Stimulated activated CD4-positive, alpha-beta T cell treated with anti-CD3 and anti-CD28 coated beads, Interleukin-2, amount 100 ng/mL, for 4 hours (primary cell): ENCODE measurements around the gene CACNA2D3.

Experiments
- DNase-seq: peaks from one replicate; pipeline ENCODE4 v3.0.0-alpha.2; 2020; ENCODE audit warnings: low read depth

CACNA2D3 gene

GRCh38 chr3:55009372-55009771, 887.0 kb downstream of the CACNA2D3 start:
- DNase-seq, result no peak

- DNase-seq, result no peak
Observed at GRCh38 chr3:55012091-55012490, 889.7 kb downstream of the CACNA2D3 start.

DNA sequence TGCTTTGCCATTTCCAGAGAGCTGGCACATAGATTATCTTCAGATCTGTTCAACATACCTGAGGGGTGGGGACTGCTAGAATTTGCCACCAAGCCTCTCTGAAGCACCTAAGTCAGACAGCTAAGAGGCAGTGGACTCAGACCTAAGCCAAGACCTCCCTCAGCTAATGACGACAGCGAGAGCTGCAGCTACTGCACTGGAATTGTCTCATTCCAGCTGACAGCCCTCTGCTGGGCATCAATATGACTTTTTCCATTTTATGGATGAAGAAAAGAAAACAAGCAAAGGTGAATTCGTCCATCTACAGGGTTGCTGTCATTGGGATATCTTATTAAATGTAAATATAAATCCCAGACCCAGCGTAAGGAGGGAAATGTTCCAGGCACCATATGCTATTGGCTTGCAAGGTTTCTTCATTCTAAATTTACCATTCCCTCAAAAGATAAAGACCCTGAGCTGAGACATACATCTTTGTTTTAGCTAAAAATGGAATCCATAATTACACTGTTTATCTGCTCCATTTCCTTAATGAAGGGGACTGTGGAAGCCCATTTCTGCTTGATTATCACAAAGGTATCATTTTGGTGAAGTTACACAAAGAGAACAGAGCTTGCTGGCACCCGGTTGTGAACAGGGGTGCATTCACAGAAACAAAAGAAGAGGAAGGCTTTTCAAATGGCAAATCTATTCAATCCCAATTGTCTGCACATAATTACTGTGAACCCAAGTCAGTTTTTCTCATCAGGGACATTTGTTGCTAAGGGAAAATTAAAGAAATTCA, 891.0 kb downstream of the CACNA2D3 start:
- no peak for DNase-seq

DNA sequence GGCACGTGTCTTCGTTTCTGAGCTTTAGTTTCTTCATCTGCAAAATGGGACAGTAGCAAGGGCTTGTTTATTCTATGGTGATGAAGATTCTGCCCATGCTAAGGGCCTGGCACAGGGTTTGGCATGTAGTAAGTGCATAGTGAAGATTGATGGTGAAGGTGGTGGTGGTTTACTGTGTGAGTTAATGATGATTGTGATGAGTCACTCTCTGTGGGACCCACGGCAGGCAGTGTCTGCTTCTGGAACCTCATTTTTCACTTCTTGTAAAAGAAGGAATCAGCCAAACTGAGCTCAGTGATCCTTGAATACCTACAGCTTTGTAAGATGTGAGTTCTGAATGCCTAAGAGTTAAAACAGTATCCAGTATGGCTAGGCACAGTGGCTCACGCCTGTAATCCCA, 891.7 kb downstream of the CACNA2D3 start:
- DNase-seq, result no peak

DNA sequence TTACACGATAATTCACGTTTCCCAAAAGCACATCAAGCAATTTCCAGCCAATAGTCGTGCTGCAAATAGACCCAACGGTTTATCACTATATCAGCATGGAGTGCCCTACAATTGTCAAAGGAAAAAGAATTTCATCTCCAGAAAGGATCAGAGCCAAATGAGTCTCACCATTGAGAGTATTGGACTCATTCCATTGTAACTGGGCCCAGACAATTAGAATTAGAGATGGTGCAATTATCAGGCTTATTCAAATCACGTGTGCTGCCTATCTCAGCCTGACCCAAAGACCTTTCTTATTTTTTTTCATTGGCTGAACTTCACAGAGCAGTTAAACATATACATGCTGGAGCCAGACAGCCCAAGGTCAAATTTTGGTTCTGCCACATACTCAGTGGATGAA, 892.6 kb downstream of the CACNA2D3 start:
- no peak for DNase-seq

- DNase-seq, result no peak
Observed at GRCh38 chr3:55017876-55018275, 895.5 kb downstream of the CACNA2D3 start.

GRCh38 chr3:55030938-55031337, 908.6 kb downstream of the CACNA2D3 start:
- no peak for DNase-seq

DNA sequence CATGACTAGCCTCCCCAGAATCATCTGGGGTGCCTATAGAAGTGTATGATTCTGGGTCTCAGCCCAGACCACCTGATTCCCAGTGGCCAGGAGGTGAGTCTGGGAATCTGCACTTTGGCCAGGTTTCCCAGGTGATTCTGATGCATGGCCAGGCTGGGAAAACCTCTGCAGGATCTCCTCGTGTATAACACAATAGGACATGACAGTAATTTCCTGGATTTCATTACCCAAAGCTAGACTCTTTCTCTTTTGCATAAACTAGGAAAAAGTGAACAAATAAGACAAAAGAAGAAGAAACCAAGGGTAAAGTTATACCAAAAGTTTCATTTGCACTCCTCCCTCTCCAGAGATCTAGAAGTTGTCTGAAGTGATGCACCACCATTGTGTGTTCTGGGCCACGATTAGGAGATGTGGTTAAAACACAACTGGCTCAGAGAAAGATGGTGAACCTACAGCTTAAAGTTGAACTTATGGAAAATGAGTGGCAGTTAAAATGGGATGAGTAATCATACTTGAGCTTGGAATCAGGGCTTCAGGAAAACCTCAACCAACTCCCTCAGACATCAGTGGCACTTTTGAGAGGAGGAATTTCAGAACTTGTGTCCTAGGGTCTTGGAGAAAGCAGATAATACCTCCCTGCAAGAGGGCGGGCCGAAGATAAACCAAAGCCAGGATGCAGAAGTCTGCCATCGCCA, 914.7 kb downstream of the CACNA2D3 start:
- DNase-seq, result no peak

GRCh38 chr3:55042591-55042990, 920.2 kb downstream of the CACNA2D3 start:
- DNase-seq, result no peak

DNA sequence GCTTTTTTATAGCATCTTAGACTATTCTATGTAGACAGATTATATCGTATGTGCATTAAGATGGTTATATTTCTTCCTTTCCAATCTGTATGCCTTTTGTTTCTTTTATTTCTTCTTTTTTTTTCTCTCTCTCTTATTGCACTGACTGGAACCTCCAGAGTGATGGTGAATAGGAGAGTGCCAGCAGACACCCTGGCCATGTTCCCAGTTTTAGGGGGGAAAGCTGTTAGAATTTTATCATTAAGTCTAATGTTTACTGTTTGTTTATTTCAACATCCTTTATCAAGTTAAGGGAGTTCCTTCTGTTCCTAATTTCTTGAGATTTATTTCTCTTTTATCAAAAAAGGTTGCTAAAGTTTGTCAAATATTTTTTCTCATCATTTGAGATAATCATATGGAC, 922.1 kb downstream of the CACNA2D3 start:
- DNase-seq, result no peak

- DNase-seq, result no peak
Observed at GRCh38 chr3:55059027-55059629, 936.8 kb downstream of the CACNA2D3 start.

DNA sequence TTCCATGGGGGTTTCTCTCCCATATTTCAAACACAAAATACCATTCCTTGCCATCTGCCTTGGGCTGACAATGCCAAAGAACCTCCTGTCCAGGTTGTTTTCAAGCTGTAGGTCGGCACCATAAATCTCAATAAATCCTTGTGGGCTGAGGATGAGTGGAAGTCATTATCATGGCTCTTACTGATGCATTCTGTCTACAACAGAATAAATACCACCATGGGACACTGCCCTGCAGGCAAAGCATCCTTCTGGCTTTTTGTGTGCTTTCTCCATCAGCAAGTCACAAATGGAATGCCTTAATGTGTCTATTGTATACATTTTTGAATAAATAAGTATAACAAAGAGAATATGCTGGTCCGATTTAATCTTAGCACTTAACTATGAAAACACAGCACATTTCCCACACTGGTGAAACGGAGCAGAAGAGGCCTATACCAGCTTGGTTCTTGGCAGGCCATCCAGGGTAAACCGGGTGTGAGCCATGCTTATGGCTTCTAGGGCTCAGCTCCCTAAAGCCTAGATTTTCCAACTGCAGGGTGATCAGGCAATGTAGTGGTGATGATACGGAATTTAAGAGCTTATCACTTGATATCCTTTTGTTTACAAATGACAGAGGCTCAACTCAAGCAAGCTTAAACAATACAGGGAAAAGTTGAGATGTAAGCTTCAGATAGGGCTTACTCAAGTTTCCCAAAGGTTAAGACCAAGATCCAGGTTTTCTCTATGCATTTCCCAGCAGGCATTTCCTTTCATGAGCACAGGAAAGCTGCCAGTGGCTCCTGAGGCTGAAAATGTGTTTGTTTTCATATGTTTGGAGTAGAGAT, 938.8 kb downstream of the CACNA2D3 start:
- no peak for DNase-seq

DNA sequence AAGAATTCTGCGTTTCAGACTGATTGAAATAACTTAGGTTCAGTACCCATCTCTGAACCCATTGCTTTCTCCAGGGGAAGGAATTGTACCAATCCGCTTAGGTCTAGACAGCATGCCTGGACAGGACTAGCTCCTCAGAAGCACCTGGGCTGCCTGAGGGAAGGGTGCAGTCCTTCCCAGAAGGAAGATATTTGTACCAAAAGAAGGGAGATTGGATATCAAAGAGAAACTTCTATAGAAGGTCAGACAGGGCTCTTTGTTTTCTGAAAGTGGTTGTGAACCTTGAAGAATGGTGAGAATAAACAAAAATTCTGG, 939.3 kb downstream of the CACNA2D3 start:
- DNase-seq, result no peak

DNA sequence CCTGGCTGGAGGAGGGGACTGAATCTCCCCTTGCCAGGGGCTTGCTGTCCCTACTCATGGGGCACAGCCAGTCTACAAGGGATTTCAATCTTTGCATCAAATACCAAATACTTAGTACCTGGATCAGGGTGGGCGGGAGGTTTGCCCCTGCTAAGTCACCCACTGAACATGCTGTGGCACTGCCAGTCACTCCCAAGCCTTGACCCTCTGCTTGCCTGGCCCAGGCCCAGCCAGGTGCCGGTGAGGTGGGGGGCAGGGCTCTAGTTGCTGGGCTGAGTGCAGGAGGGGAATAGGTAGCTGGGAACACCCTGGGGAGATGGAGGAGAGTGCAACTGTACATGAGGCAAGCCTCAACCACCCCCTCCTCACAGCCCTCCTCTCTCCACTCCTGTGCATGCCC, 941.8 kb downstream of the CACNA2D3 start:
- DNase-seq, result no peak

GRCh38 chr3:55065331-55065730, 943.0 kb downstream of the CACNA2D3 start:
- no peak for DNase-seq

GRCh38 chr3:55066551-55067047, 944.2 kb downstream of the CACNA2D3 start:
- no peak for DNase-seq

GRCh38 chr3:55069950-55070349, 947.6 kb downstream of the CACNA2D3 start:
- no peak for DNase-seq

GRCh38 chr3:55074796-55075195, 952.4 kb downstream of the CACNA2D3 start:
- no peak for DNase-seq

DNA sequence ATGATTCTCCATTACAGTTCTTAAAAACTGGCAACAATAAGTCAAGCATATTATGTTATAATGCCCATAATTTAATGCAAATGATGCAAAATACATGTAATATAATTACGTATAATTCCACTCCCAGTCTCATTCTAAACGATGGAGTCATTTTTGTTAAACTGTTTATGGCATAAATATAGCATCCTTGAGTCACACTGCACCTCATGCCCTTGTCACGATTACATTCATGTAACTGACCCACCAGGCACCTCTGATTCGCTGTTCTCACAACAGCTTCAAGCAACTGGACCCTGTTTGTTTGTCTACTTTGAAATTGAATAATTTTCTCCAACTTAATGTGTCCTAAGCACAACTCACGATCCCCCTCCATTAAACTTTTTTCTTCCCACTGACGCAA, 953.5 kb downstream of the CACNA2D3 start:
- no peak for DNase-seq

DNA sequence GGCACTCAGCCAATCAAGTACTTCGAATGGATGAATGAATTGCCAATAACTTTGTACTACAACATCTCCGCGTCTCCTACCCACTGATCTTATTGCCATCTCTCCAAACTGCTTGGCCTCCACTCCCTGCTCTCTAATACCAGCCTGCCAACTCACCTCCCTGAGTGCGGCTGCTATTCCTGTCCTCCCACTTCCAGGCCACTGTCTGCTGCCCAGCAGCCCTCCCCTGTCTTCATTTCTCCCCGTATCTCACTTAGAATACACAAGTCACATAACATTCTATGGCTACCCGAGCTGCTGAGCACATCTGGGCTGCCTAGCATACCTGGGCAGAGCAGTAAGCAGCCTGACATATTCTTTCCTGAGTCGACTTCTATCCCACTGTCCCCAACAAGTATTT, 955.4 kb downstream of the CACNA2D3 start:
- no peak for DNase-seq

DNA sequence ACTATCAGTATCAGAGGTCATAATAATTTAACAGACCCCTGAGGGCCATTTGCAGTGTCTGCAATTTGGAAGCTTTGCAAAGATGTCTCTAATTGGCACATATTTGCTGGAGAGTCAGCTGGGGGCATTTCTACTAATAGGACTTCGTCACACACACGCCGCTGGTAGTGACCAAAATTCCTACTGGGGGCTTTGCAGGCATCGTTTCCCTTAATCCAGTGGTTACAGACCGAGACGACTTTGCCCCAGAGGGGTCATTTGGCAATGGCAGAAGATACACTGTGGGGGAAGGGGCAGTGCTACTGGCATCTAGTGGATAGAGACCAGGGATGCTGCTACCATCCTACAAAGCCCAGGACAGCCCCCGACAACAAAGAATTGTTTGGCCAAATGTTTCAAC, 956.5 kb downstream of the CACNA2D3 start:
- no peak for DNase-seq

GRCh38 chr3:55085231-55085630, 962.9 kb downstream of the CACNA2D3 start:
- no peak for DNase-seq
